HepG2 (cell line): ENCODE measurements around the gene MEIOC.

Source experiments
- CTCF ChIP-seq: sonication (generic); formaldehyde crosslinking; IDR thresholded peaks from 2 replicates; pipeline ENCODE4 v1.5.0; 2020; ENCODE audit warnings: mild to moderate bottlenecking, missing genetic modification reagents, moderate library complexity
- ELF3 ChIP-seq: IDR thresholded peaks from 2 replicates; pipeline ENCODE4 v1.6.1; 2016; ENCODE audit warnings: missing genetic modification reagents, missing compliant biosample characterization
- FOXP1 ChIP-seq, 2 experiments: fragments of 450-650 bp in 1 of 2; IDR thresholded peaks; 2 replicates each; pipeline ENCODE4 v1.6.1; 2017 to 2018; ENCODE audit warnings: antibody characterized with exemption in 1 of 2
- IRF9 ChIP-seq: sonication (generic); formaldehyde crosslinking; IDR thresholded peaks from 2 replicates; pipeline ENCODE4 v1.8.0; 2022; ENCODE audit warnings: missing genetic modification reagents, mild to moderate bottlenecking, borderline replicate concordance
- MED1 ChIP-seq: sonication (generic); formaldehyde crosslinking; IDR thresholded peaks from 2 replicates; pipeline ENCODE4 v1.4.0; 2020; ENCODE audit warnings: missing genetic modification reagents
- MXD4 ChIP-seq: IDR thresholded peaks from 2 replicates; pipeline ENCODE4 v1.6.1; 2016; ENCODE audit warnings: mild to moderate bottlenecking, missing biosample characterization, missing genetic modification reagents
- MXI1 ChIP-seq: IDR thresholded peaks from 3 replicates; pipeline ENCODE4 v1.6.1; 2012; ENCODE audit warnings: low read depth, low read length, inconsistent platforms, borderline replicate concordance
- POLR2A ChIP-seq, 2 experiments: IDR thresholded peaks; 2 replicates each; pipeline ENCODE4 v1.6.1; 2011; ENCODE audit warnings: low read depth in 2 of 2, low read length in 2 of 2, mild to moderate bottlenecking in 1 of 2, moderate library complexity in 1 of 2; ENCODE audit not compliant: insufficient read depth in 1 of 2
- SMC3 ChIP-seq: IDR thresholded peaks from 2 replicates; pipeline ENCODE4 v1.6.1; 2011; ENCODE audit warnings: low read length, improper control_type of control experiment
- ZNF234 ChIP-seq: sonication (generic); formaldehyde crosslinking; conservative IDR thresholded peaks from 2 replicates; pipeline ENCODE4 v1.5.1; 2020; ENCODE audit warnings: mild to moderate bottlenecking, missing genetic modification reagents
- ZNF274 ChIP-seq: sonication (generic); formaldehyde crosslinking; IDR thresholded peaks from 2 replicates; pipeline ENCODE4 v1.5.1; 2020; ENCODE audit warnings: mild to moderate bottlenecking, missing genetic modification reagents
- ZNF589 ChIP-seq: sonication (generic); formaldehyde crosslinking; conservative IDR thresholded peaks from 2 replicates; pipeline ENCODE4 v1.8.0; 2022; ENCODE audit warnings: mild to moderate bottlenecking, moderate library complexity, missing genetic modification reagents
- TF ChIP-seq, protein P1 (sequence below): sonication (generic); formaldehyde crosslinking; IDR thresholded peaks from 2 replicates; pipeline ENCODE4 v1.4.0; 2020; ENCODE audit warnings: mild to moderate bottlenecking, low read depth, missing genetic modification reagents

DNA sequence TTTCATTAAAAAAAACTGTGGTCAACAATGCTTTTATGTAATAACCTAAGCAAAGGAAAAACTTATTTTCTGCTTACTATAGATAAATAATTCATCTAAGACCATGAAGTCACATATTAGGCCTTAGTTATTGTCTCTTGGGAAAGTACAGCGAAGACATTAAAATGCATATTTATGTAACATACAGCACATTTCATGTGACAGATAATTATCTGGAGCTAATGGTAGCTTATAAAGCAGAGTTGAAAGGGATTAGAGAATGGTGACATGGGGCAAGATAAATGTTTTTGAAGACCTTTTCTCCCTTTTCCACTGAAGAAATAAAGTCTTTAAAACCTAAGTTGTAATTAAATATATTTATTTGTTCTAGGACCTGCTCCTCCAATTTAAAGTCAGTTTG lies 9.7 kb downstream of the MEIOC start:
- TF ChIP-seq ELF3 (CRISPR knock-in tag) (no peak), ZNF589 (CRISPR knock-in tag) (no peak), CTCF (CRISPR knock-in tag) (no peak), POLR2A (IDR thresholded peaks at IDR 0.05; ENCODE audit: insufficient read depth in 1 of 2, low read depth in 2 of 2, low read length in 2 of 2) (no peak), SMC3 (no peak), FOXP1 (IDR thresholded peaks at IDR 0.05) (no peak), FOXP1 (CRISPR knock-in tag; IDR thresholded peaks at IDR 0.05) (no peak), ZNF274 (CRISPR knock-in tag) (no peak), ZNF234 (no peak), MED1 (CRISPR knock-in tag) (no peak), MXI1 (no peak), MXD4 (no peak), IRF9 (CRISPR knock-in tag) (no peak)
- TF ChIP-seq, protein P1, sequence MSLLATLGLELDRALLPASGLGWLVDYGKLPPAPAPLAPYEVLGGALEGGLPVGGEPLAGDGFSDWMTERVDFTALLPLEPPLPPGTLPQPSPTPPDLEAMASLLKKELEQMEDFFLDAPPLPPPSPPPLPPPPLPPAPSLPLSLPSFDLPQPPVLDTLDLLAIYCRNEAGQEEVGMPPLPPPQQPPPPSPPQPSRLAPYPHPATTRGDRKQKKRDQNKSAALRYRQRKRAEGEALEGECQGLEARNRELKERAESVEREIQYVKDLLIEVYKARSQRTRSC (CRISPR knock-in tag) = no peak
